C1 segment of cervical spinal cord (tissue), 14 donors: ENCODE results near the gene EXO5.
A peak's percentile ranks its signal among the peaks of the same experiment; 100 is the strongest.
"Not testable (repeated sequence)": the region's sequence is repeated elsewhere in the genome, so short reads cannot be mapped to it uniquely, and the experiment has no call there.

Source experiments
- DNase-seq, 14 donors: peaks; one replicate each; lab custom pipeline; 2025; lab: John Stamatoyannopoulos, UW

EXO5 gene

GRCh38 chr1:40508375-40509341 is at the start of gene EXO5:
Gene EXO5 (plus strand): TSS chr1:40508767. CDS start chr1:40514545, 5,778 bp downstream.
- DNase-seq = peak; percentile 20 to 81 (median 64)

GRCh38 chr1:40462956-40463590 is 45.5 kb upstream of the EXO5 start:
- no peak for DNase-seq

- DNase-seq = no peak
Measured at GRCh38 chr1:40469327-40469726, 39.2 kb upstream of the EXO5 start.

GRCh38 chr1:40475268-40475667 is 33.3 kb upstream of the EXO5 start:
- no peak for DNase-seq

GRCh38 chr1:40476924-40477677 is 31.5 kb upstream of the EXO5 start, which contains the start of gene ZFP69:
Gene ZFP69 (plus strand): TSS chr1:40477290. CDS start chr1:40479362, 2,072 bp downstream.
- peak in 12 of 14 donors; percentile 7 to 70 (median 30) for DNase-seq

GRCh38 chr1:40477678-40478053 is 30.9 kb upstream of the EXO5 start:
- DNase-seq = peak in 4 of 14 donors; percentile 7 to 25 (median 13)

GRCh38 chr1:40478276-40478675 is 30.3 kb upstream of the EXO5 start:
- peak in 1 of 14 donors; percentile 20 for DNase-seq

GRCh38 chr1:40479156-40479555 is 29.4 kb upstream of the EXO5 start:
- no peak for DNase-seq

GRCh38 chr1:40495315-40495903 is 13.2 kb upstream of the EXO5 start:
- no peak for DNase-seq

GRCh38 chr1:40502651-40503050 is 5.9 kb upstream of the EXO5 start:
- not testable (repeated sequence) for DNase-seq

GRCh38 chr1:40507973-40508372 is 594 bp upstream of the EXO5 start:
- DNase-seq = no peak

GRCh38 chr1:40519517-40519916 is 10.9 kb downstream of the EXO5 start:
- DNase-seq = no peak

GRCh38 chr1:40530735-40531380 is 22.3 kb downstream of the EXO5 start:
- DNase-seq = peak in 1 of 14 donors; percentile 56

- peak; percentile 43 to 95 (median 82) for DNase-seq
Measured at GRCh38 chr1:40531381-40532061, 23.0 kb downstream of the EXO5 start, which contains the start of gene ZNF684. Gene ZNF684 (plus strand): TSS chr1:40531637. CDS start chr1:40533167, 1,530 bp downstream.

GRCh38 chr1:40532062-40532389 is 23.5 kb downstream of the EXO5 start:
- no peak for DNase-seq

- DNase-seq = peak in 2 of 14 donors; percentile 3 to 21
Measured at GRCh38 chr1:40532844-40533424, 24.4 kb downstream of the EXO5 start.

GRCh38 chr1:40534589-40534988 is 26.0 kb downstream of the EXO5 start:
- no peak for DNase-seq

GRCh38 chr1:40535732-40536131 is 27.2 kb downstream of the EXO5 start:
- no peak for DNase-seq

- no peak for DNase-seq
Measured at GRCh38 chr1:40539338-40539737, 30.8 kb downstream of the EXO5 start.

- DNase-seq = no peak
Measured at GRCh38 chr1:40546957-40547356, 38.4 kb downstream of the EXO5 start.
